Activated CD4-positive, alpha-beta T cell treated with anti-CD3 and anti-CD28 coated beads, Interleukin-2, amount 10 ng/mL, durations not matched to agents 7 days and 5 days (primary cell): Measurements from ENCODE around the gene PXDN. TPM values are rescaled to one million over a fixed set of nuclear protein-coding genes. Genes with fewer than 3 reads are reported as not detected.

Source experiments
- CTCF ChIA-PET: fragments of 350-600 bp; sonication (Branson Sonifier 250); formaldehyde crosslinking; loops from one replicate; lab custom pipeline; 2021; ENCODE audit warnings: antibody characterized with exemption; lab: Charles Lee
- POLR2A ChIA-PET: fragments of 350-600 bp; sonication (Branson Sonifier 250); formaldehyde crosslinking; loops from one replicate; lab custom pipeline; 2021; ENCODE audit warnings: antibody characterized with exemption; lab: Charles Lee
- DNase-seq: peaks from one replicate; pipeline ENCODE4 v3.0.0-alpha.2; 2020
- H3K27ac Mint-ChIP-seq: one replicate; pipeline ENCODE4 v1.8.0; 2021; ENCODE audit warnings: mild to moderate bottlenecking, moderate library complexity, mixed read lengths
- H3K27me3 Mint-ChIP-seq: one replicate; pipeline ENCODE4 v1.8.0; 2021; ENCODE audit warnings: mixed read lengths
- H3K36me3 Mint-ChIP-seq: one replicate; pipeline ENCODE4 v1.8.0; 2021; ENCODE audit warnings: low read depth, mixed read lengths
- H3K4me1 Mint-ChIP-seq: one replicate; pipeline ENCODE4 v1.8.0; 2021; ENCODE audit warnings: mixed read lengths
- H3K4me3 Mint-ChIP-seq: one replicate; pipeline ENCODE4 v1.8.0; 2021; ENCODE audit warnings: mild to moderate bottlenecking, moderate library complexity, mixed read lengths
- H3K9me3 Mint-ChIP-seq: one replicate; pipeline ENCODE4 v1.8.0; 2021; ENCODE audit warnings: mixed read lengths
- total RNA-seq, 2 experiments: library from RNA; stranded (reverse); gene quantifications; one replicate each; pipeline ENCODE4 v1.2.3, GENCODE V29; 2021

Gene PXDN
- total RNA-seq, 2 experiments from 2014 or later = 0.20 to 0.58 TPM

DNA sequence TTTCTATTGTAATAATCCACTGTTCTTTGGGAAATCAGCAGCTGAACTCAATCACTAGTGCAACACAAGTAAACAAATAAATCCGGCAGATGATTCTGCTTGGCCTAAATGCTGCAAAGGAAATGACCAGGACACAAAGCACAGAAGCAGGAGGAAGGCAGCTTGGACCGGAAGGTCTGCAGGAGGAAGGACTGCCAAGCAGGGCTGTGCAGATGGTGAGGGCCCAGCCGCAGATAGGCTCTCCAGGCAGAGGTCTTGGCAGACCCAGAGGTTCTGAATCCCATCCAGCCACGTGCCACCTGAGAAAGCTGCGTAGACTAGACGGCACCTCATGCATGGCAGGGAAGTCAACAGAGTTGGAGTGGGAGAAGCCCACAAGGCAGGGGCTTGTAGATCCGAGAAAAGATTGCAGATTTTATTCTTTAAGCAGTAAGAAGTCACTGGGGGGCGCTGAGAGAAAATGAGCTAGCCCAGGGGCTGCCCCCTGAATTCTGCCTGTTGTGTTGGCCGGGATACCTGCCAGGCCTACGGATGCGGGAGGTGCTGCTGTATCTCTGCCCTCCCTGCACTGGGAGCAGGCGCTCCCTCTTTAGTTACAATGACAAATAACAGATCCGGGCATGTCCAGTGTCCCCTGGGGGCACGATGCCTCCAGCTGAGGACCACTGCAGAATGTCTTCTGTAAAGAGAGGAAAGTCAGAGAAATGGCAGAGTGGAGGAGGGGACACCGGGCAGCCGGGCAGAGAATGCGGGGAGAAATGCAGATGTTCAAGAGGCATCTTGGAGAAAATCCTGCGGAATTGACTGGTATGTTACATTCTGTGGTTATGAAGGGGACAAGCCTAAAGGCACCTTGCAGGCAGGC is 153.5 kb downstream of the PXDN start:
- POLR2A ChIA-PET = no interaction called here
- Mint-ChIP-seq H3K9me3 (no peaks in the 10 kb centered on the region), H3K4me3 (no peak overlapping the region), H3K27ac (no peak overlapping the region), H3K4me1 (no peaks in the 10 kb centered on the region), H3K27me3 (peaks cover 3% of the 10 kb centered on the region), H3K36me3 (no peaks in the 10 kb centered on the region)
- CTCF ChIA-PET = no interaction called here
- DNase-seq = no peak

DNA sequence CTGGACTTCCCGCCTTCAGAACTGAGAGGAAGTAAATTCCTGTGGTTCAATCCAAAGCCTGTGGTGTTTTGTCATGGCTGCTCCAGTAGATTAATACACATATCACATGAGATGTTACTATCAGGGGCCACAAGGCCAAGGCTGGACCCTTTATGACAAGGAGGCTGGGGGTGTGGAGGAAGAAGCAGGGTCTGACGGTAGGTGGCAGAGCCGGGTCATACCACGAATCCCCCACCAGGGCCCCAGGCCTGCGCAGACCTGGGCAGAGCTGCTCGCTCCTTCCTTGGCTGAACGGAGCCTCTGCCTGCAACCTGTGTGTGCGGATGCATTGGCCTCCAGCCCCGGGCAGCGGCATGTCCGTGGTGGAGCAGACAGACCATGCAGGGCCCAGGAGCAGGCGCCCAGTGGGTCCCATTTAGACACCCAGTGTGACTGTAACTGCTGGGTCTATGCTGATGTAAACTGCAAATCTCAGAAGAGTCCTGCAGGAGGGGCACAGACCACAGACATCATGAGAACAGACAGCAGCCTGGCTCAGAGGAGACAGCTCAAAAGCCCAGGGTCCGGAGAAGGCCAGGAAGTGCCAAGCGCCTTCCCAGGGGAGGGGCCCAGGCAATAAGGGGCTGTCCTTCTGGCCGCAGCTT is 155.2 kb downstream of the PXDN start:
- Mint-ChIP-seq H3K9me3 (no peaks in the 10 kb centered on the region), H3K36me3 (no peaks in the 10 kb centered on the region), H3K4me1 (no peaks in the 10 kb centered on the region), H3K27me3 (peaks cover 3% of the 10 kb centered on the region), H3K4me3 (no peak overlapping the region), H3K27ac (no peak overlapping the region)
- no peak for DNase-seq
- CTCF ChIA-PET = interaction anchor here (0.6 kb wide), 1 partner anchor 737 kb away, joined by 3 read pairs; no protein-coding TSS in a partner anchor
- POLR2A ChIA-PET = no interaction called here

DNA sequence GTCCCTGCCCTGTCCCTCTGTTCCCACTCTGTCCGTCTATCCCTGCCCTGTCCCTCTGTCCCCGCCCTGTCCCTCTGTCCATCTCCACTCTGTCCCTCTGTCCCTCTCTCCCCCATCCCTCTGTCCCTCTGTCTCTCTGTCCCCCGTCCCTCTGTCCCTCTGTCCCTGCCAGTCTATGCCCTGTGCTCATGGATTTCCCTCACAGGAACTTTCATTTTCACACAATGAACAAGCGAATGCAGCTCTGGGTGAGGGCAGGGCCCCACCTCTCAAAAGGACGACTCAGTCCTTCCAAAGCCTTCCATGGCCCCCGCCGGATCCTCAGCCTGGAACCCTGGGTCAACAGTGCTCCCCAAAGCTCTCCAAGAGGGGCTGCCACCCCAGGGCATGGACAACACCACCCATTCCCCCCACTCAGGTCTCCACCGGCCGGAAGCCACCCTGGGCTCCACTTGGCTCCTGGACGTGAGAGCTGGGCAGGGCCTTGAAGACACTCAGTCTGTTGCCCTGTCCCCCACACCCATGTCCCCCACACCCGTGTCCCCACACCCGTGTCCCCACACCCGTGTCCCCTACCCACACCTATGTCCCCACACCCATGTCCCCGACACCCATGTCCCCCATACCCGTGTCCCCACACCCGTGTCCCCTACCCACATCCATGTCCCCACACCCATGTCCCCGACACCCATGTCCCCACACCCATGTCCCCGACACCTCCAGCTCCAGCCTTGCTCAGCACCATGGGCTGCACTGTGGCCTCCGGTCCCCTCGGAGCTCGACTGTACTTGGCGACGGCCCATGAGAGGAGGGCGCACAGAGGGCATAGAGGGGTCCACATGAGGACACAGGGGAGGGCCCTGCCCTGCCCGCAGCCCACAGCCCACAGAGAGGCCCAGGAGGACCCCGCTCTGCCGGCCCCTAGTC is 156.0 kb downstream of the PXDN start:
- POLR2A ChIA-PET = no interaction called here
- CTCF ChIA-PET = interaction anchor here (0.6 kb wide), 1 partner anchor 736 kb away, joined by 3 read pairs; no protein-coding TSS in a partner anchor
- Mint-ChIP-seq H3K27me3 (peaks cover 3% of the 10 kb centered on the region), H3K27ac (no peak overlapping the region), H3K4me3 (no peak overlapping the region), H3K36me3 (no peaks in the 10 kb centered on the region), H3K4me1 (no peaks in the 10 kb centered on the region), H3K9me3 (no peaks in the 10 kb centered on the region)
- no peak for DNase-seq

DNA sequence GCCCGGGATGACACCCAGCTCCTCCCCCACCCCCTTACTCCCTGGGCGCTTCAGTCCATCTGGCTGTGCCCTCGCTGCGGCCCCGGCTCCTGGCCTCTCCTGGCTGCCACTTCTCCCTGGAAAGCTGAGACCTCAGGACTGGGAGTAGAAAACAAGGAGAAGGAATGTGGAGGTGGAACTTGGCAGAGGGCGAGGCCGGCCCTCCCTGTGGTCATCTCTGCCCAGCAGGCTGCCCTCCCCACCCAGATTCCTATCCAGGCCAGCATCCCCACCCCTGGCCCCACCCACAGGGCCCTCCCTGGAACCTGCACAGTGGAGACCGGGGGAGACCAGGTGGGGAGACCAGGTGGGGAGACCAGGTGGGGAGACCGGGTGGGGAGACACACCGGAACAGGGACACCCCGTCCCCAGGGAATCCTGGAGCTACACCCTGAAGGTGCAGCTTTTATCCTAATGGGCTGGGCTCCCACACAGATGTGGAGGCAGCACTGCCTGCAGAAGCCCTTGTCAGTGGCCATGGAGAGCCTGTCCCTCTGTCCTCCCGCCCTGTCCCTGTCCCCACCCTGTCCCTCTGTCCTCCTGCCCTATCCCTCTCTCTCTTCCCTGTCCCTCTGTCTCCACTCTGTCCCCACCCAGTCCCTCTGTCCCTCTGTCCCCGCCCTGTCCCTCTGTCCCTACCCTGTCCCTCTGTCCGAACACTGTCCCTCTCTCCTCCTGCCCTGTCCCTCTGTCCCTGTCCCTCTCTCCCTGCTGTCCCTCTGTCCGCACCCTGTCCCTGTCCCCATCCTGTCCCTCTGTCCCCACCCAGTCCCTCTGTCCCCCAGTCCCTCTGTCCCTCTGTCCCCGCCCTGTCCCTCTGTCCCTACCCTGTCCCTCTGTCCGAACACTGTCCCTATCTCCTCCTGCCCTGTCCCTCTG is 157.1 kb downstream of the PXDN start:
- Mint-ChIP-seq H3K4me1 (no peaks in the 10 kb centered on the region), H3K27ac (no peak overlapping the region), H3K4me3 (no peak overlapping the region), H3K27me3 (peaks cover 3% of the 10 kb centered on the region), H3K9me3 (no peaks in the 10 kb centered on the region), H3K36me3 (no peaks in the 10 kb centered on the region)
- no peak for DNase-seq
- ChIA-PET POLR2A (no interaction called here), CTCF (no interaction called here)

DNA sequence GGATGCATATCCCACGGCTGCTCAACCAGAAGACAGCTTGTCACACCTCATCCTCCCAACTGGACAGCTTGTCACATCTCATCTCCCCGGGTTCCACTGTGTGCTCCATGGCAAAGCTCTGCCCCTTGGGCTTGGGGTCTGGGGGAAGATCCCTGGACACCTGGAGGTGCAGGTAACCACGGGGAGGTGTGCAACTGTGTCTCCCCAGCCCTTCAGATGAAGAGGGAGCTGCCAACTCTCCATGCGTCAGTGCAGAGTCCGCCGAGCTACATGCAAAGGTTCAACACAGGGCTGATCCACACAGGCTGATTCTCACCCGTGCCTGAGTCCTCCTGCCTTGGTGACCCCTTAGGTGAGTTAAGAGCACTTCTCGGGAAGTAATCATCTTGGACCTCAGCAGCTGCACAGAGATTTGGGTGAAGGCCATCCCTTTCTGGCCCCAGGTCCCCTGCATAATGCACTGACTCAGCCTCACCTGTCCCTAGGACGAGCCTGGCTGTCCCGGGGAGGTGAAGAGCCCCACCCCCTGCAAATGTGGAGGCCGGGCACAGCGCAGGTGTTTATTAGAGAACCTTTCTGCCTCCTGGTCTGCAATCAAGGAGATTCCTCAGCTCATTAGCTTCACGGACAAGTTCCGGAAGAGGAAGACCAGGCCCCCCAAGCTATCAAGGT is 157.9 kb downstream of the PXDN start:
- H3K27ac Mint-ChIP-seq = no peak overlapping the region
- no peaks in the 10 kb centered on the region for H3K9me3 Mint-ChIP-seq
- no peak overlapping the region for H3K4me3 Mint-ChIP-seq
- no peaks in the 10 kb centered on the region for H3K36me3 Mint-ChIP-seq
- ChIA-PET CTCF (no interaction called here), POLR2A (no interaction called here)
- no peaks in the 10 kb centered on the region for H3K4me1 Mint-ChIP-seq
- DNase-seq = no peak
- H3K27me3 Mint-ChIP-seq = peaks cover 3% of the 10 kb centered on the region

DNA sequence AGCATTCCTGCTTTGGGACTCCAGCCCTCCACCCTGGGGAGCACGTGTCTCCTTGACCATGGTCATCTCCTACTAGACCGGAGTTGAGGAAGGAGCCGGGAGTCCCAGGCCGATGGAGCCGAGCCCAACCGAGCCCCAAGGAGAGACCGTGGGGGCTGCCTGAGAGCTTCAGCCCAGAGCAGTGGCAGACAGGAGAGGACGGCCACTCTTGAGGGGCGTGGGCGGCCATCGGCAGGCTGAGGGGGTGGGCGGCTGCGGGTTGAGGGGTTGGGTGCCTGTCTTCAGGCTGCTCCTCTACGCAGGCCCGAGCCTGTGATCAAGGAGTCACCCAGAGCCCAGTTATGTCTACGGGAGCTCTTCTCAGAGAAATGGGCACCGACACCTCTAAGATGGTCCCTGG is 158.7 kb downstream of the PXDN start:
- peaks cover 2% of the 10 kb centered on the region for H3K27me3 Mint-ChIP-seq
- ChIA-PET POLR2A (no interaction called here), CTCF (no interaction called here)
- H3K4me1 Mint-ChIP-seq = no peaks in the 10 kb centered on the region
- no peaks in the 10 kb centered on the region for H3K9me3 Mint-ChIP-seq
- H3K27ac Mint-ChIP-seq = no peak overlapping the region
- H3K36me3 Mint-ChIP-seq = no peaks in the 10 kb centered on the region
- H3K4me3 Mint-ChIP-seq = no peak overlapping the region
- DNase-seq = no peak

DNA sequence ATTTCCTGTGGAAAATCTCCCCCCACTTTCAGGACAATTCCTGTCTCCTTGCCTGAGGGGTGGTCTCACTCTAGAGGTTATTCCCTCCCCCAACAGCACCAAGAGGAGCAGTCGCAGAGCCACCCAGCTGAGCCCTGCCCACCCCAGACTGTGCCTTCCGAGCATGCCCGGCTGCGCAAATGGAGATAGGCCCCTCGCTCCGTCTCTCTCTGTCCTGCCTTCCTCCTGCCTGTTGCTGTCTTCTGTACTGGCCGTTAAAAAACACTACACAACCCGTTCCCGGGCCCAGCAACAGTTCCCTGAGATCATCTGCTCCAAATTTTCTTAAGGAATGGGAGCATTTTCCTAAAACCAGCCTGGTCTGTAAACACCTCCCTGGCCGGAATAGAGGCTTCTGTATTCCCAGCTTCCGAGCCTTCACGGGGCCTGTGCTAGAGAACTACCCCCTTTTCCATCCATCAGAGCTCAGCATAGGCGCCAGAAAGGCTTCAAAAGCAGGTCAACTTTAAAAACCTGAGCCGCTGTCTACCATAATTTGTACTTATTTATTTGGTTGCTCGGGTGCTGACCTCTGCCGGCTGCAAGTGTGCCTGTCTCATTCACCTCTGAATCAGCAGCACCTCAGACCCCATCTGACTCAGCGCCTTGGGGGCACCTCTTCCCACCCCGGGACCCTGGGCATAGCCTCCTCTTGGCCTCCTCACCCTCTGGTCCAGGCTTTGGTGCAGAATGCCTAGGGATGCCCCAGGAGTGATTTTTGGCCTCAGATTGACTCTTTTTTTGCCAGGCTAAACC is 159.4 kb downstream of the PXDN start:
- no peak for DNase-seq
- ChIA-PET POLR2A (no interaction called here), CTCF (no interaction called here)
- Mint-ChIP-seq H3K4me1 (no peaks in the 10 kb centered on the region), H3K36me3 (no peaks in the 10 kb centered on the region), H3K27me3 (no peaks in the 10 kb centered on the region), H3K4me3 (no peak overlapping the region), H3K9me3 (no peaks in the 10 kb centered on the region), H3K27ac (no peak overlapping the region)

DNA sequence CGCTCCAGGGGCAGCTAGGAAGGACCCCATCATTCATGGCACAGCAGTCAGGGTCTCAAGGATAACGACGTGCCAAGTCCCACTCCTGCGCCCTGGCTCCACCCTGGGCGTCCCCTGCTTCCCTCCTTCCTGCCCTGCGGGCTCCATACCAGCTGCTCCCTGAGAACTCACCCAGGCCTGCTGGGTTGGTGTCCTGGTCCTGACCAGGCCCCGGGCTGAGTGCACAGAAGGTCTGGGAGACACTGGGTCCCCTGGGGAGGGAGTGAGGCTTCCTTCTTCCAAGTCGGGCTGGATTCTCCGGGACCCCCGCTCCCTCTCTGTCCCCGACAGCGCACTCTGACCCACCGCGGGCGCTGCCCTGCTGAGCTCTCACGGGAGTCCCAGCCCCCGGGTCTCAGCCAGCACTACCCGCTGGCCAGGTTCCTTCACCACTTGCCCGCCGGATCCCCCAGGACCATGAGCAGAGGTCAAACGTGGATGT is 160.2 kb downstream of the PXDN start:
- Mint-ChIP-seq H3K27ac (no peak overlapping the region), H3K4me3 (no peak overlapping the region), H3K4me1 (no peaks in the 10 kb centered on the region), H3K9me3 (no peaks in the 10 kb centered on the region), H3K36me3 (no peaks in the 10 kb centered on the region), H3K27me3 (peaks cover 2% of the 10 kb centered on the region)
- POLR2A ChIA-PET = no interaction called here
- CTCF ChIA-PET = no interaction called here
- no peak for DNase-seq

DNA sequence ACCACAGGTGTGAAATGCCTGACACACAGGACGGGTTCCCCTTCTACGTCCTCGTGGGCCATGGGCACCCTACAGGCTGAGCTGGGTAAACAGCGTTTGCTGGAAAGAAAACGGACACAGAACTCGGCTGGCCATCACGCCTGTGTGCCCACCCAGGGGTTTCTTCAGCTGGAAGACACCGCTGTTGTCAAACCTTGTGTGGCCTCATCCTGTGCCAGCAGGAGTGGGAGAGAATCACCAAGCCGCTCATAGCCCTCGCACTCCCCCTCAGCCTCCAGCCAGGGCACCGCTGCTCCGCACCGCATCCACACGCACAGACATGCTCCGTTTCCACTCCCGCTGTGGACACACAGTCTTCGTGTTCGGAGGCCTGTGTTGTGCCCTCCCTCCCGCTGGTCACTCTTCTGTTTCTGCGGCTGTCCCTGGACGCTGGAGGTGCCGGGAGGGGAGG is 161.4 kb downstream of the PXDN start:
- Mint-ChIP-seq H3K36me3 (no peaks in the 10 kb centered on the region), H3K9me3 (no peaks in the 10 kb centered on the region), H3K4me3 (no peak overlapping the region), H3K4me1 (no peaks in the 10 kb centered on the region), H3K27me3 (peaks cover 2% of the 10 kb centered on the region), H3K27ac (no peak overlapping the region)
- ChIA-PET CTCF (no interaction called here), POLR2A (no interaction called here)
- DNase-seq = no peak

DNA sequence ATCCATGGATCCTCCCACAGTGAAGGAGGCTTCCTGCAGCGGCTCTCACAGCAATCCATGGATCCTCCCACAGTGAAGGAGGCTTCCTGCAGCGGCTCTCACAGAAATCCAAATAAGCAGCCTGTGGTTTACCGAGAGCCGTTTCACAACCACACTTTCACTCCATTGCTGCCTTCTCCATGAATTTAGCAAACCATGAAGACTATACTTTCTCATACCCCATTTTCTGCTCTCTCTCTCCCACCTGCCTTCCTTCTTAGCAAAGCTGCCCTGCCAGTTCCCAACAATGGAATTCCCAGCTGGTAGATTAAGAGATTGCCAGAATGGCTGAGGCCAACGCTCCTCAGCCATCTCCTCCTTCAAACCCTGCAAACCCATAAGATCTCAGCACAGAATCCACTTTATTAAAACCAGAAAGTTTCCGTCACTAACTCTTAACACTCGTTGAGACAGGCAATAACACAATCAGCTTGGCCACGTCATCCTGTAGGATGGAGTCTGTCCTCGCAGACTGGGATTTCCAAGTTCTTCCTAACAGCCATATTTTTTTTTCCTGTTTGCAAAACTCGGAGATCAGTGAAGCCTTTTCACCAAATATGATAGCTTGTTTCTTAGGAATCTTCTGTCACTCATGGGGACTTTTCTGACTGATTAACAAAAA is 162.2 kb downstream of the PXDN start:
- no peak for DNase-seq
- Mint-ChIP-seq H3K9me3 (no peaks in the 10 kb centered on the region), H3K4me1 (no peaks in the 10 kb centered on the region), H3K27ac (no peak overlapping the region), H3K27me3 (peaks cover 2% of the 10 kb centered on the region), H3K4me3 (no peak overlapping the region), H3K36me3 (no peaks in the 10 kb centered on the region)
- POLR2A ChIA-PET = interaction anchor here (0.6 kb wide), 1 partner anchor 28 kb away, joined by 3 read pairs; no protein-coding TSS in a partner anchor
- CTCF ChIA-PET = no interaction called here
